C4-2B (cell line): Measurements from ENCODE around the gene SCAMP1.

ENCODE experiments used
- CTCF ChIP-seq: fragments of 450-650 bp; conservative IDR thresholded peaks from 2 replicates; pipeline ENCODE4 v1.5.1; 2017; ENCODE audit warnings: mild to moderate bottlenecking
- ZFX ChIP-seq: fragments of 450-650 bp; IDR thresholded peaks from 2 replicates; pipeline ENCODE4 v1.6.1; 2017

- TF ChIP-seq CTCF (no peak), ZFX (no peak)
Observed at GRCh38 chr5:78369680-78370079, 9.3 kb downstream of the SCAMP1 start.
